Nephron (organoid): ENCODE results near the gene MRLN.
"Not testable (repeated sequence)": the region's sequence is repeated elsewhere in the genome, so short reads cannot be mapped to it uniquely, and the experiment has no call there.

Source experiments
- H3K27ac Mint-ChIP-seq, 3 experiments: 2 replicates each; pipeline ENCODE4 v1.8.0; 2020; ENCODE audit warnings: mixed read lengths in 3 of 3, mild to moderate bottlenecking in 2 of 3, moderate library complexity in 1 of 3
- H3K27me3 Mint-ChIP-seq: 2 replicates; pipeline ENCODE4 v1.8.0; 2021; ENCODE audit warnings: low read depth, mild to moderate bottlenecking, moderate library complexity, mixed read lengths
- H3K36me3 Mint-ChIP-seq: 2 replicates; pipeline ENCODE4 v1.8.0; 2020; ENCODE audit warnings: low read depth, mixed read lengths
- H3K4me1 Mint-ChIP-seq: 2 replicates; pipeline ENCODE4 v1.8.0; 2020; ENCODE audit warnings: mixed read lengths
- H3K4me3 Mint-ChIP-seq, 3 experiments: 2 replicates each; pipeline ENCODE4 v1.8.0; 2020; ENCODE audit warnings: mild to moderate bottlenecking in 3 of 3, mixed read lengths in 3 of 3, moderate library complexity in 2 of 3
- H3K9me3 Mint-ChIP-seq: 2 replicates; pipeline ENCODE4 v1.8.0; 2020; ENCODE audit warnings: mixed read lengths
- TF ChIP-seq, protein P1 (sequence below), 3 experiments: fragments of 200-600 bp; sonication (generic); IDR thresholded peaks; one replicate each; pipeline ENCODE4 v1.5.0; 2021; ENCODE audit warnings: antibody characterized with exemption in 3 of 3; ENCODE audit not compliant: unreplicated experiment in 3 of 3

The MRLN gene

GRCh38 chr10:59750155-59750945 is 2.9 kb downstream of the MRLN start:
- H3K4me1 Mint-ChIP-seq = peaks cover 27% of the 10 kb centered on the region
- TF ChIP-seq, protein P1, sequence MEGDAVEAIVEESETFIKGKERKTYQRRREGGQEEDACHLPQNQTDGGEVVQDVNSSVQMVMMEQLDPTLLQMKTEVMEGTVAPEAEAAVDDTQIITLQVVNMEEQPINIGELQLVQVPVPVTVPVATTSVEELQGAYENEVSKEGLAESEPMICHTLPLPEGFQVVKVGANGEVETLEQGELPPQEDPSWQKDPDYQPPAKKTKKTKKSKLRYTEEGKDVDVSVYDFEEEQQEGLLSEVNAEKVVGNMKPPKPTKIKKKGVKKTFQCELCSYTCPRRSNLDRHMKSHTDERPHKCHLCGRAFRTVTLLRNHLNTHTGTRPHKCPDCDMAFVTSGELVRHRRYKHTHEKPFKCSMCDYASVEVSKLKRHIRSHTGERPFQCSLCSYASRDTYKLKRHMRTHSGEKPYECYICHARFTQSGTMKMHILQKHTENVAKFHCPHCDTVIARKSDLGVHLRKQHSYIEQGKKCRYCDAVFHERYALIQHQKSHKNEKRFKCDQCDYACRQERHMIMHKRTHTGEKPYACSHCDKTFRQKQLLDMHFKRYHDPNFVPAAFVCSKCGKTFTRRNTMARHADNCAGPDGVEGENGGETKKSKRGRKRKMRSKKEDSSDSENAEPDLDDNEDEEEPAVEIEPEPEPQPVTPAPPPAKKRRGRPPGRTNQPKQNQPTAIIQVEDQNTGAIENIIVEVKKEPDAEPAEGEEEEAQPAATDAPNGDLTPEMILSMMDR (IDR thresholded peaks at IDR 0.05; ENCODE audit: unreplicated experiment in 3 of 3) = no peak
- H3K27me3 Mint-ChIP-seq = peaks cover 4% of the 10 kb centered on the region
- H3K9me3 Mint-ChIP-seq = peaks cover 4% of the 10 kb centered on the region
- H3K36me3 Mint-ChIP-seq = no peaks in the 10 kb centered on the region
- peak overlapping the region in 1 of 3 experiments; percentile 35 for H3K27ac Mint-ChIP-seq
- peak overlapping the region; percentile 51 to 88 (median 79) for H3K4me3 Mint-ChIP-seq

DNA sequence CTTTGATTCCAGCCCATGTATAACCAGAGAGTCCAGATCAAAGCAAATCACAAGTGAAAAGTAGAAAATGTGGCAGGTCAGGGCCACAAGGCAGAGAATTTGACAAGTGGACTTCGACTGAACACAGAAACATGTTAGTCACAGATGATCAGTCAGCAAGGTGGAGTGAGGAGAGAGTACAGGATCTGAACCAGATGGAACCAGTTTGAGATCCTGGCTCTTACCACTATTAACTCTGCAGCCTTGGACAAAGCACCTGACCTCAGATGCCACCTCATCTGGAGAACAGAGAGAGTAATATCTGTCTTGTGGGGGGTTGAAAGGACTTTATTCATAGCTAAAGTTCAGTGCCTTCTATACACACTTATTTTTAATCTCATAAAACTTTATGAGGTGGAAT is 4.4 kb downstream of the MRLN start:
- H3K4me1 Mint-ChIP-seq = peaks cover 23% of the 10 kb centered on the region
- H3K9me3 Mint-ChIP-seq = peaks cover 11% of the 10 kb centered on the region
- H3K27ac Mint-ChIP-seq = peak overlapping the region in 2 of 3 experiments; percentile 11 to 52
- H3K4me3 Mint-ChIP-seq = peak overlapping the region in 1 of 3 experiments; percentile 69
- peaks cover 4% of the 10 kb centered on the region for H3K27me3 Mint-ChIP-seq
- TF ChIP-seq, protein P1 (IDR thresholded peaks at IDR 0.05; ENCODE audit: unreplicated experiment in 3 of 3) = no peak
- no peaks in the 10 kb centered on the region for H3K36me3 Mint-ChIP-seq

- Mint-ChIP-seq H3K9me3 (peaks cover 11% of the 10 kb centered on the region), H3K4me3 (no peak overlapping the region)
- TF ChIP-seq, protein P1 (IDR thresholded peaks at IDR 0.05; ENCODE audit: unreplicated experiment in 3 of 3) = no peak
Observed at GRCh38 chr10:59745163-59745650, 8.0 kb downstream of the MRLN start.

DNA sequence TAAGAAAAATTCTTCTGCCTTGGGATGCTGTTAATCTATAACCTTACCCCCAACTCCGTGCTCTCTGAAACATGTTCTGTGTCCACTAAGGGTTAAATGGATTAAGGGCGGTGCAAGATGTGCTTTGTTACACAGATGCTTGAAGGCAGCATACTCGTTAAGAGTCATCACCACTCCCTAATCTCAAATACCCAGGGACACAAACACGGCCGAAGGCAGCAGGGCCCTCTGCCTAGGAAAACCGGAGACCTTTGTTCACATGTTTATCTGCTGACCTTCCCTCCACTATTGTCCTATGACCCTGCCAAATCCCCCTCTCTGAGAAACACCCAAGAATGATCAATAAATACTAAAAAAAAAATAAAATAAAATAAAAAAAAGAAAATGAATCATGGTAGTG is 8.5 kb downstream of the MRLN start:
- not testable (repeated sequence) for H3K36me3 Mint-ChIP-seq, H3K27me3 Mint-ChIP-seq, H3K27ac Mint-ChIP-seq, H3K4me1 Mint-ChIP-seq, H3K4me3 Mint-ChIP-seq
- peaks cover 11% of the 10 kb centered on the region for H3K9me3 Mint-ChIP-seq

More at GRCh38 chr10:59745163-59745650, 8.0 kb downstream of the MRLN start:
- Mint-ChIP-seq H3K27ac (no peak overlapping the region), H3K27me3 (peaks cover 4% of the 10 kb centered on the region), H3K4me1 (peaks cover 10% of the 10 kb centered on the region), H3K36me3 (no peaks in the 10 kb centered on the region)

GRCh38 chr10:59744156-59744555 is 9.1 kb downstream of the MRLN start:
- not testable (repeated sequence) for H3K4me3 Mint-ChIP-seq, H3K27ac Mint-ChIP-seq, H3K36me3 Mint-ChIP-seq, H3K4me1 Mint-ChIP-seq, H3K27me3 Mint-ChIP-seq
- H3K9me3 Mint-ChIP-seq = peaks cover 11% of the 10 kb centered on the region

- TF ChIP-seq, protein P1 (IDR thresholded peaks at IDR 0.05; ENCODE audit: unreplicated experiment in 3 of 3) = no peak
- peaks cover 4% of the 10 kb centered on the region for H3K27me3 Mint-ChIP-seq
- no peaks in the 10 kb centered on the region for H3K4me1 Mint-ChIP-seq
- peaks cover 11% of the 10 kb centered on the region for H3K9me3 Mint-ChIP-seq
- no peak overlapping the region for H3K4me3 Mint-ChIP-seq
- H3K27ac Mint-ChIP-seq = no peak overlapping the region
- no peaks in the 10 kb centered on the region for H3K36me3 Mint-ChIP-seq
Observed at GRCh38 chr10:59741583-59741982, 11.7 kb downstream of the MRLN start.

DNA sequence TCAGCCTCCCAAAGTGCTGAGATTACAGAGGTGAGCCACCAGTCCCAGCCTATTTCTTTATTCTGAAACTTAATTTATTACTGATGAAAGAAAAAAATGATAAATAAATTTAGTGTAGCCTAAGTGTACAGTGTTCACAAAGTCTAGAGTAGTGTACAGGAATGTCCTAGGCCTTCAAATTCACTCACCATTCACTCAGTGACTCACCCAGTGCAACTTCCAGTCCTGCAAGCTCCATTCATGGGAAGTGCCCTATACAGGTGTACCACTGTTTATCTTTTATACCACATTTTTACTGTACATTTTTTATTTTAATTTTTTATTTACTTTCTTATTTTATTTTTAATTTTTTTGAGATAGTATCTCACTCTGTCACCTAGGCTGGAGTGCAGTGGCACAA is 12.2 kb downstream of the MRLN start:
- Mint-ChIP-seq H3K4me1 (no peaks in the 10 kb centered on the region), H3K36me3 (no peaks in the 10 kb centered on the region), H3K27me3 (peaks cover 4% of the 10 kb centered on the region), H3K9me3 (peaks cover 11% of the 10 kb centered on the region), H3K4me3 (no peak overlapping the region), H3K27ac (no peak overlapping the region)
- TF ChIP-seq, protein P1 (IDR thresholded peaks at IDR 0.05; ENCODE audit: unreplicated experiment in 3 of 3) = no peak
